GM19035 (cell line): ENCODE measurements around the gene DCDC2.
A peak's percentile ranks its signal among the peaks of the same experiment; 100 is the strongest.
"Not testable (repeated sequence)": the region's sequence is repeated elsewhere in the genome, so short reads cannot be mapped to it uniquely, and the experiment has no call there.

Experiments used
- ATAC-seq: cut with Tn5 transposase; IDR thresholded peaks from one replicate; pipeline ENCODE4 v1.9.1; 2021; ENCODE audit not compliant: unreplicated experiment

The DCDC2 gene

GRCh38 chr6:24272553-24272952 is 85.3 kb downstream of the DCDC2 start:
- ATAC-seq: no peak

- no peak for ATAC-seq
These were observed 85.7 kb downstream of the DCDC2 start for GRCh38 chr6:24272148-24272547.

- no peak for ATAC-seq
These were observed 87.8 kb downstream of the DCDC2 start for GRCh38 chr6:24270011-24270410.

GRCh38 chr6:24258214-24258613 is 99.6 kb downstream of the DCDC2 start:
- ATAC-seq: not testable (repeated sequence)

- ATAC-seq: no peak
These were observed 100.6 kb downstream of the DCDC2 start for GRCh38 chr6:24257282-24257681.

- ATAC-seq: peak; percentile 93
These were observed 102.2 kb downstream of the DCDC2 start for GRCh38 chr6:24255676-24256075.

GRCh38 chr6:24253360-24253759 is 104.5 kb downstream of the DCDC2 start:
- ATAC-seq: no peak

GRCh38 chr6:24252280-24252679 is 105.6 kb downstream of the DCDC2 start:
- ATAC-seq: no peak

GRCh38 chr6:24251339-24251738 is 106.5 kb downstream of the DCDC2 start:
- no peak for ATAC-seq

GRCh38 chr6:24249926-24250325 is 107.9 kb downstream of the DCDC2 start:
- no peak for ATAC-seq

GRCh38 chr6:24245275-24245674 is 112.6 kb downstream of the DCDC2 start:
- no peak for ATAC-seq

GRCh38 chr6:24242924-24243323 is 114.9 kb downstream of the DCDC2 start:
- ATAC-seq: no peak

GRCh38 chr6:24241779-24242178 is 116.1 kb downstream of the DCDC2 start:
- not testable (repeated sequence) for ATAC-seq

- no peak for ATAC-seq
These were observed 116.9 kb downstream of the DCDC2 start for GRCh38 chr6:24240943-24241342.

GRCh38 chr6:24240380-24240928 is 117.4 kb downstream of the DCDC2 start:
- no peak for ATAC-seq

- ATAC-seq: no peak
These were observed 119.2 kb downstream of the DCDC2 start for GRCh38 chr6:24238700-24239099.

GRCh38 chr6:24236779-24237178 is 121.1 kb downstream of the DCDC2 start:
- ATAC-seq: not testable (repeated sequence)

- ATAC-seq: no peak
These were observed 123.9 kb downstream of the DCDC2 start for GRCh38 chr6:24233813-24234442.

- ATAC-seq: no peak
These were observed 126.4 kb downstream of the DCDC2 start for GRCh38 chr6:24231438-24231977.

GRCh38 chr6:24229696-24230405 is 128.0 kb downstream of the DCDC2 start:
- ATAC-seq: no peak

- peak; percentile 61 for ATAC-seq
These were observed 129.1 kb downstream of the DCDC2 start for GRCh38 chr6:24228681-24229255.

- ATAC-seq: no peak
These were observed 129.7 kb downstream of the DCDC2 start for GRCh38 chr6:24228123-24228522.
